Activated T-helper 17 cell treated with anti-CD3 and anti-CD28 coated beads, Interleukin-2, amount 50 U/mL, for 72 hours (primary cell): Measurements from ENCODE around the gene CYP2B6. TPM values are rescaled to one million over a fixed set of nuclear protein-coding genes. Genes with fewer than 3 reads are reported as not detected.
A peak's percentile ranks its signal among the peaks of the same experiment; 100 is the strongest.
"Not testable (repeated sequence)": the region's sequence is repeated elsewhere in the genome, so short reads cannot be mapped to it uniquely, and the experiment has no call there.

Experiments
- ATAC-seq: fragments of 150-1000 bp; cut with Tn5 transposase; replicated peaks from 2 replicates; pipeline ENCODE4 v1.10.0; 2021; ENCODE audit warnings: mild to moderate bottlenecking, moderate library complexity
- H3K27ac Mint-ChIP-seq: one replicate; pipeline ENCODE4 v1.8.0; 2022; ENCODE audit warnings: mixed read lengths
- H3K27me3 Mint-ChIP-seq: one replicate; pipeline ENCODE4 v1.8.0; 2022; ENCODE audit warnings: mixed read lengths
- H3K36me3 Mint-ChIP-seq: one replicate; pipeline ENCODE4 v1.8.0; 2022; ENCODE audit warnings: low read depth, mild to moderate bottlenecking, mixed read lengths
- H3K4me1 Mint-ChIP-seq: one replicate; pipeline ENCODE4 v1.8.0; 2022; ENCODE audit warnings: mixed read lengths
- H3K4me3 Mint-ChIP-seq: one replicate; pipeline ENCODE4 v1.8.0; 2022; ENCODE audit warnings: mild to moderate bottlenecking, mixed read lengths
- H3K9me3 Mint-ChIP-seq: one replicate; pipeline ENCODE4 v1.8.0; 2022; ENCODE audit warnings: mixed read lengths
- total RNA-seq, 2 donors: library from RNA; stranded (reverse); gene quantifications; one replicate each; pipeline ENCODE4 v1.2.3, GENCODE V29; 2022

Gene CYP2B6
- total RNA-seq, 2 donors from 2014 or later = not detected

- not testable (repeated sequence) for ATAC-seq, H3K36me3 Mint-ChIP-seq, H3K4me1 Mint-ChIP-seq, H3K9me3 Mint-ChIP-seq, H3K4me3 Mint-ChIP-seq, H3K27ac Mint-ChIP-seq
- peaks cover 26% of the 10 kb centered on the region for H3K27me3 Mint-ChIP-seq
Measured at GRCh38 chr19:41003656-41004055, 12.6 kb downstream of the CYP2B6 start.

DNA sequence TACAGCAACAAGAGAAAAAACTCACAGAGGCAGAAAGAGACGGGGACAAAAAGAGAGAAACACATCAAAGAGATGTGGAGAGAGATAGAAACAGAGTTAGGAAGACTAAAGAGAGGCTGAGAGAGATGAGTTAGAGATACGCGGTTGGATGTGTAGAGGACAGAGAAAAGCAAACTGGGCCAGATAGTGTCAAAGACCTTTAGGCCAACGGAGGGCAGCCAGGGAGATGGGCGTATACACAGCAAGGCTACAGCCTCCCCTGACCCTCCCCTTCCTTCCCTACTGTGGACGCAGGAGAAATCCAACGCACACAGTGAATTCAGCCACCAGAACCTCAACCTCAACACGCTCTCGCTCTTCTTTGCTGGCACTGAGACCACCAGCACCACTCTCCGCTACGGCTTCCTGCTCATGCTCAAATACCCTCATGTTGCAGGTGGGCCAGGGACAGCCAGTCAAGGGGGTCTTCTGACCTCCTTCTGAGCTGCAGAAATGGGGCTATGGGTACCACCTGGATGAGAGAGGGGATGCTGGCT lies 18.7 kb downstream of the CYP2B6 start:
- no peak overlapping the region for H3K4me3 Mint-ChIP-seq
- H3K9me3 Mint-ChIP-seq = no peaks in the 10 kb centered on the region
- no peak for ATAC-seq
- peaks cover 50% of the 10 kb centered on the region for H3K27me3 Mint-ChIP-seq
- H3K36me3 Mint-ChIP-seq = no peaks in the 10 kb centered on the region
- no peaks in the 10 kb centered on the region for H3K4me1 Mint-ChIP-seq
- H3K27ac Mint-ChIP-seq = no peak overlapping the region

DNA sequence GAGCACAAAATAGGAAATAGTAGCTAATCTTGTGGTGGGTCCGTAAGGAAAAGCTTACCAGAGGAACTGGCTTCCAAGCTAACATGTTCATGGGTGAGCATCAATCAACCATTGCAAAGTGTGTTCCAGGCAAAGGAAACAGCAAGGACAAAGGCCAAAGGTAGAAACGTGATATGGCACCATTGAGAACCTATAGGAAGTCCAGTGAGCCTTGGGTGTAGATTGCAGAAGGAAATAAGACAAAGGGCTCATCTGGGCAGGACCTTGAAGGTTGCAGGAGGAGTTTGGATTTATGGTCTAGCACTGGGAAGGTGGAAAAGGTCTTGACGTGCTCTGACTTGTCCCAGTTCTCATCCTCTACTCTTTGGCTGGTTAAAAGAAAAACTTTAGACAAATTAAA lies 22.3 kb downstream of the CYP2B6 start:
- H3K27ac Mint-ChIP-seq = no peak overlapping the region
- H3K27me3 Mint-ChIP-seq = peaks cover 42% of the 10 kb centered on the region
- no peak overlapping the region for H3K4me3 Mint-ChIP-seq
- H3K4me1 Mint-ChIP-seq = no peaks in the 10 kb centered on the region
- no peak for ATAC-seq
- no peaks in the 10 kb centered on the region for H3K36me3 Mint-ChIP-seq
- H3K9me3 Mint-ChIP-seq = no peaks in the 10 kb centered on the region

DNA sequence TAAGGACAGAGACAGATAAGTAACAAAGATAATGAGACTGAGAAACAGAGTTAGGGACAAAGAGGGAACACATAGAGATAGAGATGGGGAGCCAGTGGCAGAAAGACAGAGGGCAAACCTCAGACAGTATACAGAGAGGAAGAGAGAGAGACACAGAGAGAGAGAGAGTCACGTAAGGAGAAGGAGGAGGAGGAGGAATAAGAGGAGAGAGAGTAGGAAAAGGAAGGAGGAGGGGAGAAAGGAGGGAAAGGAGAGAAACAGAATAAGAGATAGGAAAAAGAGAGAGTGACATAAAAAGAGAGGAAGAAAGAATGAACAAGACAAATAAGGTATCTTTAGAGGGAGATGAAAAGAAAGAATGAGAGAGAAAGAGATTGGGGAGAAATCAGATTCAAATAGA lies 23.6 kb downstream of the CYP2B6 start:
- H3K27me3 Mint-ChIP-seq = peaks cover 42% of the 10 kb centered on the region
- H3K4me3 Mint-ChIP-seq = no peak overlapping the region
- ATAC-seq = no peak
- H3K36me3 Mint-ChIP-seq = no peaks in the 10 kb centered on the region
- H3K27ac Mint-ChIP-seq = no peak overlapping the region
- H3K9me3 Mint-ChIP-seq = no peaks in the 10 kb centered on the region
- H3K4me1 Mint-ChIP-seq = no peaks in the 10 kb centered on the region

GRCh38 chr19:41016488-41017071 lies 25.5 kb downstream of the CYP2B6 start:
- peaks cover 32% of the 10 kb centered on the region for H3K27me3 Mint-ChIP-seq
- no peak overlapping the region for H3K27ac Mint-ChIP-seq
- ATAC-seq = no peak
- no peak overlapping the region for H3K4me3 Mint-ChIP-seq
- H3K36me3 Mint-ChIP-seq = no peaks in the 10 kb centered on the region
- no peaks in the 10 kb centered on the region for H3K4me1 Mint-ChIP-seq
- H3K9me3 Mint-ChIP-seq = no peaks in the 10 kb centered on the region

DNA sequence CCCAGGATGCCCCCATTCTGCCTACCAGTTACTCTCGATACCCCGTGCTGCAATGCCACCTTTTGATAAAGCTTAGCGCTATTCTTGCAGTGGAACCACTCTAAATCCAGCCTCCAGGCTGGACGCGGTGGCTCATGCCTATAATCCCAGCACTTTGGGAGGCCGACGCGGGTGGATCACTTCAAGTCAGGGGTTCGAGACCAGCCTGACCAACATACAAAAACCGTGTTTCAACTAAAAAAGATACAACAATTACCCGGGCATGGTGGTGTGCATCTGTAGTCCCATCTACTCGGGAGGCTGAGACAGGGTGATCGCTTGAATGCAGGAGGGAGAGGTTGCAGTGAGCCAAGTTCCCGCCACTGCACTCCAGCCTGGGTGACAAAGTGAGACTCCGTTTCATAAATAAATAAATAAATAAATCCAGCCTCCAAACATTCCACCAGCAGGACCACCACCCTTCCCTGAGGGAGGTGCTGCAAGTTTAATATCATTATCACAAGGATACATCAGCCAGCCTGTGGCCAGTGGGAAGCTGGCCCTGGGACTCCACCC lies 27.7 kb downstream of the CYP2B6 start:
- Mint-ChIP-seq H3K27me3 (peaks cover 24% of the 10 kb centered on the region), H3K27ac (no peak overlapping the region), H3K9me3 (no peaks in the 10 kb centered on the region), H3K36me3 (no peaks in the 10 kb centered on the region), H3K4me1 (no peaks in the 10 kb centered on the region), H3K4me3 (no peak overlapping the region)
- ATAC-seq = no peak

GRCh38 chr19:41019346-41019745 lies 28.3 kb downstream of the CYP2B6 start:
- ATAC-seq = no peak
- no peaks in the 10 kb centered on the region for H3K9me3 Mint-ChIP-seq

GRCh38 chr19:41023193-41023592 lies 32.1 kb downstream of the CYP2B6 start:
- H3K36me3 Mint-ChIP-seq = no peaks in the 10 kb centered on the region
- no peak overlapping the region for H3K27ac Mint-ChIP-seq
- ATAC-seq = no peak
- H3K27me3 Mint-ChIP-seq = peaks cover 43% of the 10 kb centered on the region
- no peak overlapping the region for H3K4me3 Mint-ChIP-seq
- no peaks in the 10 kb centered on the region for H3K4me1 Mint-ChIP-seq
- H3K9me3 Mint-ChIP-seq = no peaks in the 10 kb centered on the region

More at GRCh38 chr19:41019346-41019745, 28.3 kb downstream of the CYP2B6 start:
- H3K4me1 Mint-ChIP-seq = no peaks in the 10 kb centered on the region
- H3K36me3 Mint-ChIP-seq = no peaks in the 10 kb centered on the region
- H3K27ac Mint-ChIP-seq = no peak overlapping the region
- H3K27me3 Mint-ChIP-seq = peaks cover 26% of the 10 kb centered on the region
- no peak overlapping the region for H3K4me3 Mint-ChIP-seq

- no peaks in the 10 kb centered on the region for H3K36me3 Mint-ChIP-seq
- no peak overlapping the region for H3K27ac Mint-ChIP-seq
- no peaks in the 10 kb centered on the region for H3K4me1 Mint-ChIP-seq
- peaks cover 38% of the 10 kb centered on the region for H3K27me3 Mint-ChIP-seq
- no peak for ATAC-seq
- no peak overlapping the region for H3K4me3 Mint-ChIP-seq
- H3K9me3 Mint-ChIP-seq = no peaks in the 10 kb centered on the region
Measured at GRCh38 chr19:41025411-41025810, 34.3 kb downstream of the CYP2B6 start.

GRCh38 chr19:41025871-41026270 lies 34.8 kb downstream of the CYP2B6 start:
- H3K9me3 Mint-ChIP-seq = no peaks in the 10 kb centered on the region
- H3K27me3 Mint-ChIP-seq = peaks cover 34% of the 10 kb centered on the region
- H3K36me3 Mint-ChIP-seq = no peaks in the 10 kb centered on the region
- H3K4me1 Mint-ChIP-seq = no peaks in the 10 kb centered on the region
- H3K27ac Mint-ChIP-seq = no peak overlapping the region
- ATAC-seq = no peak
- H3K4me3 Mint-ChIP-seq = no peak overlapping the region

- peaks cover 6% of the 10 kb centered on the region for H3K9me3 Mint-ChIP-seq
- no peak overlapping the region for H3K4me3 Mint-ChIP-seq
- no peaks in the 10 kb centered on the region for H3K36me3 Mint-ChIP-seq
- no peak overlapping the region for H3K27ac Mint-ChIP-seq
- H3K4me1 Mint-ChIP-seq = peaks cover 4% of the 10 kb centered on the region
- ATAC-seq = no peak
- peaks cover 34% of the 10 kb centered on the region for H3K27me3 Mint-ChIP-seq
Measured at GRCh38 chr19:41027273-41027967, 36.3 kb downstream of the CYP2B6 start.

GRCh38 chr19:41029524-41030432 lies 38.7 kb downstream of the CYP2B6 start:
- no peaks in the 10 kb centered on the region for H3K36me3 Mint-ChIP-seq
- H3K4me1 Mint-ChIP-seq = peaks cover 8% of the 10 kb centered on the region
- H3K4me3 Mint-ChIP-seq = no peak overlapping the region
- ATAC-seq = no peak
- H3K27me3 Mint-ChIP-seq = peaks cover 23% of the 10 kb centered on the region
- H3K27ac Mint-ChIP-seq = peak overlapping the region; percentile 18
- H3K9me3 Mint-ChIP-seq = peaks cover 10% of the 10 kb centered on the region

- H3K9me3 Mint-ChIP-seq = peaks cover 10% of the 10 kb centered on the region
- ATAC-seq = no peak
- peaks cover 14% of the 10 kb centered on the region for H3K27me3 Mint-ChIP-seq
- H3K27ac Mint-ChIP-seq = no peak overlapping the region
- H3K4me1 Mint-ChIP-seq = peaks cover 8% of the 10 kb centered on the region
- no peaks in the 10 kb centered on the region for H3K36me3 Mint-ChIP-seq
- no peak overlapping the region for H3K4me3 Mint-ChIP-seq
Measured at GRCh38 chr19:41030651-41031050, 39.6 kb downstream of the CYP2B6 start.

DNA sequence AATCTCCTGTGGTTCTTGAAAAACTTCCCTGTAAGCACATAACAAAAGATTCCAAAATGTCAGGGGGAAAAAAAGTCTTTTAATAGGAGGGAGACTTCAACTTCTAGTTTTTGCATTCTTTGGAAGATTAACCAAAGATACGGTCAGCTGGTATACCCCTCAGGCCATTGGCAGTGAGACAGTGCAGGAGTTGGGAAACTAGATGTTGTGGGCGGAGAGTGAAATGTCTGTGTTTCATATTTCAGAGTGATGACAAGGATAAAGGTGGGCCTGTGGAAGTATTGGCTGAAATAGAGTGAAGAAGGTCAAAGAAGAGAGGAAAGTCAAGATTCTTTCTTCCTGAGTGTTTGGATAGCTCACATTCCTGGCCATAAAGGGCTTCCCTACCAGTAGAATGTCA lies 40.8 kb downstream of the CYP2B6 start:
- Mint-ChIP-seq H3K27ac (no peak overlapping the region), H3K4me3 (no peak overlapping the region)

More for the DNA sequence above, 40.8 kb downstream of the CYP2B6 start:
- Mint-ChIP-seq H3K4me1 (peaks cover 8% of the 10 kb centered on the region), H3K36me3 (no peaks in the 10 kb centered on the region), H3K27me3 (peaks cover 4% of the 10 kb centered on the region), H3K9me3 (peaks cover 10% of the 10 kb centered on the region)
- ATAC-seq = no peak
